HG03175 (cell line): Measurements from ENCODE around the gene C17orf107.

Source experiments
- ATAC-seq: cut with Tn5 transposase; IDR thresholded peaks from one replicate; pipeline ENCODE4 v1.9.1; 2021; ENCODE audit warnings: mild to moderate bottlenecking, moderate library complexity; ENCODE audit not compliant: unreplicated experiment

C17orf107 gene

DNA sequence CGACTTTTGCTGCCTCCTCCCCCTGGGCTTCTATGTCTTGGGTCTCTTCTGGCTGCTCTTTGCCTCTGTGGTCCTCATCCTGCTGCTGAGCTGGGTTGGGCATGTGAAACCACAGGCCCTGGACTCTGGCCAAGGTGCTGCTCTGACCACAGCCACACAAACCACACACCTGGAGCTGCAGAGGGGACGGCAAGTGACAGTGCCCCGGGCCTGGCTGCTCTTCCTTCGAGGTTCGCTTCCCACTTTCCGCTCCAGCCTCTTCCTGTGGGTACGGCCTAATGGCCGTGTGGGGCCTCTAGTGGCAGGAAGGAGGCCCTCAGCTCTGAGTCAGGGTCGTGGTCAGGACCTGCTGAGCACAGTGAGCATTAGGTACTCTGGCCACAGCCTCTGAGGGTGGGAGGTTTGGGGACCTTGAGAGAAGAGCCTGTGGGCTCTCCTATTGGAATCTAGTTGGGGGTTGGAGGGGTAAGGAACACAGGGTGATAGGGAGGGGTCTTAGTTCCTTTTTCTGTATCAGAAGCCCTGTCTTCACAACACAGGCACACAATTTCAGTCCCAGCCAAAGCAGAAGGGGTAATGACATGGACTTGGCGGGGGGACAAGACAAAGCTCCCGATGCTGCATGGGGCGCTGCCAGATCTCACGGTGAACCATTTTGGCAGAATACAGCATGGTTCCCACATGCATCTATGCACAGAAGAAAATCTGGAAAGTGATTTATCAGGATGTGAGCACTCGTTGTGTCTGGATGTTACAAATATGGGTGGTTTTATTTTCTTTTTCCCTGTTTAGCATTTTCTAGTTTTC, 35.0 kb downstream of the C17orf107 start:
- no peak for ATAC-seq

- ATAC-seq = no peak
These were observed 36.3 kb downstream of the C17orf107 start for GRCh38 chr17:4935650-4936049.

GRCh38 chr17:4936436-4936835, 37.1 kb downstream of the C17orf107 start:
- ATAC-seq = no peak

- no peak for ATAC-seq
These were observed 38.2 kb downstream of the C17orf107 start for GRCh38 chr17:4937553-4937952.

DNA sequence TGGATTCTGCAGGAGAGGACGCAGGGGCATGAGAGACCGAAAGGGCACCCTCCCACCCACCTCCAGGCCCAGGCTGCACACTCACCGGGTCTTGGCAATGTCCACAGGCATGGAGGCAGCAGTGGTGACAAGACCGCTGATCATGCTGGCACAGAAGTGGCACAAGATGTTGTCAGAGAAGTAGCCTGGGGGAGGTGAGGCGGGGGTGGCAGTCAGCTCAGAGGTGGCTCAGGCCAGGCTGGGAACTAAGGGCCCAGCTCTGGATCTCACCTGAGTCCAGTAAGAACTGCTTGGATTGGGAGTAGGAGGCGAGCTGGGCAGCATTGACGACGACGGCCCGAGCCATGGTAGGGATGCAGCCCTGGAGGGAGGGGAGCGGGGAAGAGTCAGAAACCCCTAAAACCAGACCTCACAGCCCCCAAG, 38.7 kb downstream of the C17orf107 start:
- ATAC-seq = no peak

- ATAC-seq = no peak
These were observed 39.6 kb downstream of the C17orf107 start for GRCh38 chr17:4938688-4939545.

GRCh38 chr17:4939546-4939795, 40.1 kb downstream of the C17orf107 start:
- no peak for ATAC-seq

GRCh38 chr17:4939796-4940554, 40.6 kb downstream of the C17orf107 start, which contains the start of the genes RNF167 and SLC25A11:
Gene RNF167, plus strand, starts transcription at chr17:4940268. Its CDS starts 642 bp downstream, at chr17:4940910.
Gene SLC25A11, minus strand, starts transcription at chr17:4940046. Its CDS starts 136 bp downstream, at chr17:4939910.
- ATAC-seq = peak; percentile 81

DNA sequence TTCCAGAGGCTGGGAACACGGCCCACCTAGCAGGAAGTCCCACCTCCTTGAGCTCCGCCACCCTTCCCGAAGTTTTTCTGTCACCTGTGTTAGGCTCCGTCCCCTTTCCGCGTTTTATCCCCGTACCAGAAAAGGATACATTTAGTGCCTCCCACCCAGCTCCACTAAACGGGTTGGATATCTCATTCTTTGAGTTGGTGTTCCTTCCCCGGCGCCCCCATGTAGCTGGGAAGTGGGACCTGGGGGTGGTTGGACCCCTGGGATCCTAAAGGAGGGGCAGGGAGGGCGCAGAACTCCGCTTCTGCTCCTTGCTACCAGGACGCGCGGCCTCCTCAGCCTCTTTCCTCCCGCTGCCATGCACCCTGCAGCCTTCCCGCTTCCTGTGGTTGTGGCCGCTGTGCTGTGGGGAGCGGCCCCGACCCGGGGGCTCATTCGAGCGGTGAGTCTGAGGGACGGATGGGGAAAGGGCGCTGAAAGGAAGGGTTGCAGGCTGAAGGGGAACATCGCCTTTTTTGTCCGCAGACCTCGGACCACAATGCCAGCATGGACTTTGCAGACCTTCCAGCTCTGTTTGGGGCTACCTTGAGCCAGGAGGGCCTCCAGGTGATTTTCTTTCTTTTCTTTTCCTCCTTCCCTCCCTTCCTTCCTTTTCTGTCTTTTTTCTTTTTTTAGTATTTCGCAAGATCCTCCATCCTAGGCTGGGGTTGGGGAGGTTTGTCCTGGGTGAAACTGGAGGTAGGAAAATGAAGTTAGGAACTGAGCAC, 41.4 kb downstream of the C17orf107 start:
- ATAC-seq = no peak

DNA sequence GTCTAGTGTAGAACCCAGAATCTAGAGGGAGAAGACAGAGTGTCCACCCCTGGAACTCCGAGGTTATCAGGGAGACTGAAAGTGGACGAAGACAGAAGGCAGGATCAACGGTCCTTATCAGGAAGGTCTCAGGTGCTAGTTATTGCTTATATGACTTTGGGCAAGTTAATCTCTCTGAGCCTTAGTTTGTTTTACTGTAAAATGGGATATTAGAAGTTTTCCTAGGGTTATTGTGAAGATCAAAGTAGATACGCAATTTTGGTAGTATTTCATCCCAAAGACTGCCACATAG, 41.9 kb downstream of the C17orf107 start:
- ATAC-seq = no peak

DNA sequence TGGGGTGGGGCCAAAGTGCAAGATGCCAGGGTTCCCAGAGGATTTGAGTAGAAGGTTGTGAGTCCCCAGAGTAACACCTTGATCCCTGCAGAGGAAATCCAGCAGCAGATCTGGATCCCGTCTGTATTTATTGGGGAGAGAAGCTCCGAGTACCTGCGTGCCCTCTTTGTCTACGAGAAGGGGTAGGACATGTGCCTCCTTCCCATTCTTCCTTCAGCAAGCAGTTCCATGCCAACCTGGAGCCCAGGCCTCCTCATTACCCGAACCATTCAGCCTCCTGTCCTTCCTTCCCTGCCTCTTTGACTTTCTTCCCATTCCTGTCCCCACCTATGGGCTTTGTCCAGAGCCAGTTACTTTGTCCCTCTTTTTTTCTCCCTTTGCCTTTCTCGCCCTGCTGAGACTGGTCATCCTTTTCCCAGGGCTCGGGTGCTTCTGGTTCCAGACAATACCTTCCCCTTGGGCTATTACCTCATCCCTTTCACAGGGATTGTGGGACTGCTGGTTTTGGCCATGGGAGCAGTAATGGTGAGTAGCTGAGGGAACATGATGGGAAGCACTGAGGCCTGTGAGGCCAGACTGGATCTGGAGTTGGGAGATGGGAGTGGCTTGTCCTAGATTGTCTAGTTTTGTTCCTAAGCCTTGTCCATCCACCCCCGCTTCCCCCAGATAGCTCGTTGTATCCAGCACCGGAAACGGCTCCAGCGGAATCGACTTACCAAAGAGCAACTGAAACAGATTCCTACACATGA, 43.6 kb downstream of the C17orf107 start:
- ATAC-seq = no peak

DNA sequence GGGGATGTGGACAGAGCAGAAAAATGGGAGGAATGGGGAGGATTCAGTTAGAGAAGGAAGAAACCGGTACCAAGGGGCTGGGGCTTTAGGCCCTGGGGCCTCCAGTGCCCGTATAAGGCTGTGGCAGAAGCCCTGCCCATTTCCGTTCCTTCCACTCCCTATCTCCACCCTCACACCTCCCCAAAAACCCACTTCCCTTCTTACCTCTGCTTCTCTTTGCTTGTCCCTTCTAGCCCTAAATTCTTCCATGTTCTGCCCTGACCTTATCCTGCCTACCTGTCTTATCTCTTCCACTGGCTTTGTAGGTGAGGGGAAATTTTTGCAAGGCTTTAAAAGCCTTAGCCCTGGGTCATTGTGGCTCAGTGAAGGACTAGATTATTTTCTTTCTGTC, 44.8 kb downstream of the C17orf107 start:
- ATAC-seq = no peak

GRCh38 chr17:4944554-4945175, 45.3 kb downstream of the C17orf107 start:
- ATAC-seq = no peak

DNA sequence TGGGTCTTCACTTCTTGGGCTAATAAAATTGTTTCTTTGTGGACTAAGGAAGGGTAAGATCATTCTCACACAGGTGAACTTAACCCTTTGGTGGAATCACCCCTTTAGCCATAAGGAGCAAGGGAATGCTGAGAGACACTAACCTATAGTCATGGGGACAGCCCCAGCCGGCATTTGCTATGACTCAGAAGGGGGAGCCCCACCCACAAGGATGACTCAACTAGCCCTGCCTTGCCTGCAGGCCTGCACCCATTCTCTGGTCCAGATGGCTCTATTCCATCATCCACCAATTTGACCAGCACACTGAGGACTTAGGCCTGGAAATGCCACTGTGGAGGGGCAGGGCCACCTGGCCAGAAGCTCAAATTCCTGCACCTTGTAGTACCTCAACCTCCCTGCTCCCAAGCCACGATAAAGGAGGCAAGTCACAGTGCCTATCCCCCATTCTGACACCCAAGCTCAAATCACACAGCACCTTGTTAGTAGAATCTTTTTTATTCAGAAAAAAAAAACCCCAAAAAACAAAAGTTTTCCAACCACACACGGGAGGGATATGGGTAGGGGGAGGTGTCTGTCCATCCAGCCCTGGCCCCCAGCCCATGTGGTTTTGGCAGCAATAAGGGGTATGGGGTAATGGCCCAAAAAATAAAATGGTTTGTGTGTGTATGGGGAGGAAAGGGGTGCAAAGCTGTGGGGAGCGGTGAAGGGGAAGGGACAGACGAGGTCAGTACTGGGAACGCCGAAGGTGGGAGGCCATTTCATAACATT, 46.0 kb downstream of the C17orf107 start:
- ATAC-seq = no peak

GRCh38 chr17:4945944-4946280, 46.6 kb downstream of the C17orf107 start:
- ATAC-seq = no peak

DNA sequence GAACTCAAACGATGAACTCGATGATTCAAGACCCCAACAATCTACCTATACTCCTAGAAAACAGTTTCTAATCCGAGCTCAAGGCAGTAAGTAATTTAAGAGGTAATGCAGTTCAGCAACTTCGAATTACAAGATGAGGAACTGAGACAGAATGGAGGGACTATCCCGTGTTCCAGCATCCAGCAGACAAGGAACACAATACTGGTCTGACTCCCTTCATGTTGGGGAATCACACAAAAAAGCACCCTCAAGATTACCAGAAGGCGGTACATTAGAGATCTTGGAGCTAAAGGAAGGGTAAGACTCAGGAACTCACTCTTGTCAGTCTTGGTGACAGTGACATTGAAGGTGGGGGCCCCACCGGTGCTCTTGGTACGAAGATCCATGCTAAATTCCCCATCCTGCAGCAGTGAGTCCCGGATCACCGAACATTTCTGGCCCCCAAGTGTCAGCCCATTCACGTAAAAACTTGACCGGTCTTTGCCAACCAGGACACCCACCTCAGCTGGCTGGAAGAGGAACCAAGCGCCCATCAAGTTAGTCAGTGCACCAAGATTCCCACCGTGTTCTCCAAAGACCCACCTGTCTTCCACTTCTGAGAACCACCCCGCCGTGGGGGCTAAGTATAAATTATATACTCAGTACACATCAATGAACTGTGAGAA, 47.1 kb downstream of the C17orf107 start:
- no peak for ATAC-seq

- ATAC-seq = no peak
These were observed 47.7 kb downstream of the C17orf107 start for GRCh38 chr17:4947010-4947410.

DNA sequence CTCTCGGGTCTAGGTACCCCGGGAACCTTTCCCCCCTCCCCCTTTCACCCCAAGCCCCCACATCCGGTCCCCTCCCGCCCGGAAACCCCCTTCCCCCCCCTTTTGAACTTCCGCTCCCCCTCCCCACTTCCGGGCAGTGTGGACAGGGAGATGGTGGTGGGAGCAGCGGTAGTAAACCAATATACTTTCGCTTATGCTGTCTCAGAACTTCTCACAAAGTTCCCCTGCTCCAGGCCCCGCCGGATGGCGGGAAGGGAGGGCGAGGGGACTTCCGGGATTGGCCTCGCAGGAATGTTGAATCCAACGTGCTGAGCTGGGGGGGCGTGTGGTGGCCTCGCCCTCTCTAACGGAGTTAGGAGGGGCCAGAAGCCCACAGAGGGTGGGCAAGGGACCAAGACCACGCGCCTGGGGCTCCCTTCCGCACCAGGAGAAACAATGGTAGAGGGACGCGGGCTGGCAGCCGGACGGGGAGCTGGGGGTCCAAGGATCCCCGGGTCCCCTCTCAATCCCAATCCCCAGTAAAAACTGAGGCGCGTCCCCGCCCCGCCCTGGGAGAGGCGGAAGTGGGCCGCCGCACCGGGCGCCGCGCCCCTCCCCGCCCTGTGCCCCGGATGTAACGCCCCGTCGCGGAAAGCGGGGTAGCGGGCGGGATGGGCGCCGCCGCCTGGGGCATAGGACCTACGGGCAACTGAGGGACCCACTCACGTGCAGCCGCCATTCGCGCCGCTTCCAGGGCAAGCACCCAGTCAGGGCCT, 48.3 kb downstream of the C17orf107 start:
- no peak for ATAC-seq
